AG04450 (cell line): ENCODE results near the gene LRP8. TPM values are rescaled to one million over a fixed set of nuclear protein-coding genes. Genes with fewer than 3 reads are reported as not detected.

Source experiments
- CTCF ChIA-PET: fragments of 300-600, 350-600 bp; formaldehyde crosslinking; extraction: SDS; loops from one replicate; lab custom pipeline; 2022; ENCODE audit warnings: antibody characterized with exemption, inconsistent platforms; lab: Charles Lee
- POLR2A ChIA-PET: fragments of 350-600 bp; formaldehyde crosslinking; extraction: SDS; loops from one replicate; lab custom pipeline; 2021; ENCODE audit warnings: antibody characterized with exemption, inconsistent platforms; lab: Yijun Ruan, JAX
- DNase-seq: peaks from one replicate; pipeline ENCODE4 v3.0.0-alpha.2; 2011; ENCODE audit warnings: low read depth, low spot score
- H3K27ac ChIP-seq: one replicate; pipeline ENCODE4 v1.5.1; 2012; ENCODE audit warnings: low read depth, low read length, control low read depth
- H3K27me3 ChIP-seq: one replicate; pipeline ENCODE4 v1.6.0; 2012; ENCODE audit warnings: low read length; ENCODE audit not compliant: control insufficient read depth, insufficient read depth
- H3K4me3 ChIP-seq: 2 replicates; pipeline ENCODE4 v1.5.1; 2011; ENCODE audit warnings: mild to moderate bottlenecking, low read depth, low read length, control low read depth
- H3K9me3 ChIP-seq: 2 replicates; pipeline ENCODE4 v1.5.1; 2012; ENCODE audit warnings: low read length; ENCODE audit not compliant: control insufficient read depth, insufficient read depth
- CTCF ChIP-seq: IDR thresholded peaks from 2 replicates; pipeline ENCODE4 v1.5.1; 2011; ENCODE audit warnings: low read depth, low read length, control low read depth, inconsistent platforms
- polyA plus RNA-seq: library from polyadenylated mRNA; depleted of rRNA; stranded (reverse); fragments of >200 nt; gene quantifications from 2 replicates; pipeline ENCODE4 v1.2.3, GENCODE V29; 2011

The LRP8 gene
- polyA plus RNA-seq, 1 experiment: 5.0 TPM

- Histone ChIP-seq H3K27me3 (no peaks in the 10 kb centered on the region), H3K9me3 (peaks cover 3% of the 10 kb centered on the region; the same call in 1 of the 2 replicates), H3K4me3 (no peak overlapping the region), H3K27ac (no peak overlapping the region)
- ChIA-PET POLR2A (no interaction called here), CTCF (interaction anchor here (1.7 kb wide), 1 partner anchor 120 kb away, joined by 5 read pairs; no protein-coding TSS in a partner anchor)
- no peak for TF ChIP-seq CTCF
- DNase-seq: no peak
These were observed 54.3 kb downstream of the LRP8 start for GRCh38 chr1:53273526-53273925.

DNA sequence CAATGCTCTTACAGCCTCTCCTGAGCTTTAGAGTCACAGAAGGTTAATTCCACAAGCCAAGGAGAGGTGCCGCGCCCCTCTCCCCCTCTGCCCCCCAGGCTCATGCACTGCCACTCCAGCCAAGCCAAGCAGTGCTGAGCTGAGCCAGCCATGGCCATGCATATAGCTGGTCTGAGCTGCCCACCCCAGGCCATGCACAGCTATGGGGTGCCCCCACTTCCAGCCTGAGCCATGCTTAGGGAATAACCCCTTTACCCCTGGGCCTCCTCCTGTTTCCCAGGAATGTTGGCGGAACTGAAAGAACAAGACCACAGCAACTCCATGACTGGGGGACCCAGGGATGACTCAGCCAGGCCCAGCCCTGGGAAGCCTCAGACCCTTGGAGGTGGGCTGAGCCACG lies 55.5 kb downstream of the LRP8 start:
- Histone ChIP-seq H3K4me3 (no peak overlapping the region), H3K27me3 (no peaks in the 10 kb centered on the region), H3K27ac (no peak overlapping the region), H3K9me3 (peaks cover 3% of the 10 kb centered on the region; the same call in 1 of the 2 replicates)
- CTCF ChIA-PET: interaction anchor here (1.7 kb wide), 1 partner anchor 121 kb away, joined by 5 read pairs; no protein-coding TSS in a partner anchor
- no peak for TF ChIP-seq CTCF
- POLR2A ChIA-PET: no interaction called here
- DNase-seq: no peak

- peaks cover 3% of the 10 kb centered on the region; the same call in 1 of the 2 replicates for H3K9me3 ChIP-seq
- no peak overlapping the region for H3K27ac ChIP-seq
- ChIA-PET CTCF (no interaction called here), POLR2A (no interaction called here)
- no peak for TF ChIP-seq CTCF
- no peak overlapping the region for H3K4me3 ChIP-seq
- DNase-seq: no peak
- no peaks in the 10 kb centered on the region for H3K27me3 ChIP-seq
These were observed 56.3 kb downstream of the LRP8 start for GRCh38 chr1:53271446-53272090.

- no peak for DNase-seq
- Histone ChIP-seq H3K9me3 (peaks cover 3% of the 10 kb centered on the region; the same call in 1 of the 2 replicates), H3K27ac (no peak overlapping the region), H3K27me3 (no peaks in the 10 kb centered on the region), H3K4me3 (no peak overlapping the region)
- no peak for TF ChIP-seq CTCF
- POLR2A ChIA-PET: no interaction called here
- CTCF ChIA-PET: no interaction called here
These were observed 57.0 kb downstream of the LRP8 start for GRCh38 chr1:53270873-53271272.

GRCh38 chr1:53270107-53270506 lies 57.8 kb downstream of the LRP8 start:
- Histone ChIP-seq H3K27ac (no peak overlapping the region), H3K4me3 (no peak overlapping the region), H3K9me3 (peaks cover 3% of the 10 kb centered on the region; the same call in 1 of the 2 replicates), H3K27me3 (no peaks in the 10 kb centered on the region)
- CTCF ChIA-PET: no interaction called here
- POLR2A ChIA-PET: no interaction called here
- DNase-seq: no peak
- TF ChIP-seq CTCF: no peak
